GM15510 (cell line): Measurements from ENCODE around the gene KRAS.

Experiments used
- POLR2A ChIP-seq: IDR thresholded peaks from 3 replicates; pipeline ENCODE4 v1.6.1; 2011; ENCODE audit warnings: borderline replicate concordance; ENCODE audit not compliant: insufficient read length; ENCODE audit errors: extremely low read depth

KRAS gene

DNA sequence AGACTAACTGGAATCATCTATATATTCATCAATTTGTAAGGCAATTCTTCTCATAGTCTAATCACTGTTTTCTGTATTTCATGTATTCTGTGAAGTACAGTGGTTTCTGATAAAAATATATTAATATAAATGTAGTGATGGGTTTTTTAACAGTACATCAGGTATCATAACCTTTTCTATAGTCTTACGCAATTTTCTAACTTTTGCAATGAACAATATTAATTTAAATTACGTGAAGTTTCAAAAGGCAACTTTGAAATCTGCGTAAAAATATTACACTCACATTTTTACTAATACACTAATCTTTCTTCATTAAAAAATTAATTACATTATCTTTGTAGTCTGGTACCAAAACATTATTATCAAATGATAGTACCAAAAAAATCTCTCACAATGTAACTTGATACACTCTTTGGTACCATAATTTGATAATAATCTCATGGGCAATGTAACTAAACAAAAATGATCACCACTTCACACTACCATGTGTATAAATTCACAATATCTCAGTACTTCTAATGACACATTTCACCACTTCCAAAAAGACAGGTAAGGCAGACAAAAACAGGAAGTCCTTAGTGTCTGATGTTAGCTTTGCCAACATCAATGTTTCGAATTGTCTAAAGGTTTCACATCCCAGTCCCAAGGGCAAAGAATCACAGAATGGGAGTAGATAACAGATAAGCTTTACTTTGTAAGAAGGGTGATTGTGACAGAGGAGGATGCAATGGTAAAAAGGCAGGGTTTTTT lies 64.5 kb downstream of the KRAS start:
- TF ChIP-seq POLR2A: no peak

DNA sequence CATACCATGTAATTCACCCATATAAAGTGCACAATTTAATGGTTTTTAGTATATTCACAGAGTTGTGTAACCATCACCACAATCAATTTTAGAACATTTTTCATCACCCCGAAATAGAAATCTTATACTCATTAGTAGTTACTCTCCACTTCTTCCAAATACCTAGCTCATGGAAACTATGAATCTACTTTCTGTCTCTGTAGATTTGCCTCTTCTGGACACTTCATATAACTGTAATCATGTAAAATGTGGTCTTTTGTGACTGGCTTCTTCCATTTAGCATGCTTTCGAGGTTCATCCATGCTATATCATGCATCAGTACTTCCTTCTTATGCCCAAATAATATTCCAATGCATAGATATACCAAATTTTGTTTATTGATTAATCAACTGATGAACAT lies 66.6 kb downstream of the KRAS start:
- no peak for TF ChIP-seq POLR2A

DNA sequence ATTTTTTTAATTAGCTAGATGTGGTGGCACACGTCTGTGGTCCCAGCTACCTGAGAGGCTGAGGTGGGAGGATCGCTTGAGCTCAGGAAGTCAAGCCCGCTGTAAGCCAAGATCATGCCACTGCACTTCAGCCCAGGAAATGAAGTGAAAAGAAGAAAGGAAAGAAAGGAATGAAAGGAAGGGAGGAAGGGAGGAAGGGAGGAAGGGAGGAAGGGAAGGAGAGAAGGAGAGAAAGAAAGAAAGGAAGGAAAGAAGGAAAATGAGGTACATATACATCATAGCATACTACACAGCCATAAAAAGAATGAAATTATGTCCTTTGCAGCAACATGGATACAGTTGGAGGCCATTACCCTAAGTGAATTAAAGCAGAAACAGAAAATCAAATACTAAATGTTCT lies 68.0 kb downstream of the KRAS start:
- no peak for TF ChIP-seq POLR2A

DNA sequence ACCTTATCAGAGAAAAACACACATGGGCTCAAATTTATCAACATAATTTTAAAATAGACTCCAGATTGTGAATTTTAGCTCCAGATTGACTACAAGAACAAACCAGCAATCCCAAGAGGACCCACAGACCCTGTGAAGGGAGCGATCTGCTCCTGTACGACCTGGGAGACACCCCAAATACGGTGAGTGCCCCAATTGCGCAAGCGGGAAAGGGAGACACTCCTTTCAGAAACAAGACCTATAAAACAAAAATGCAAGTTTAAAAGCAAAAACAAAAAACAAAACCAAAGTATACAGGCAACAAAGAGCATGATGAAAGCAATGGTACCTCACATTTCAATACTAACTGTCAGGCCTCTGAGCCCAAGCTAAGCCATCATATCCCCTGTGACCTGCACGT lies 87.9 kb downstream of the KRAS start:
- TF ChIP-seq POLR2A: no peak

DNA sequence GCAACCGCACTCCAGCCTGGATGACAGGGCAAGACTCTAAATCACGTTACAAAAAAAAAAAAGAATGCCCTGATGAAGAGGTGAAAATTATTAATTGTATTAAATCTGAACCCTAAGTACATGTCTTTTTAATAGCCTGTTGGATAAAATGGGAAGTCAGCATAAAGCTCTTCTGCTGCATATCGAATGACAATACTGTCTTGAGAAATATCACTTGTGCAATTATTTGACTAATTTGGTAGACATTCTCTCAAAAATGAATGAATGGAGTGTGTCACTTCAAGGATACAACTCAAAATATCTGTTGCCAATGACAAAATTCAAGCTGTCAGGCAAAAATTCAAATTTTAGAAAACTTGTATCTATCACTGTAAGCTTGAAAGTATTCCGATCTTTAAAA lies 94.7 kb downstream of the KRAS start:
- no peak for TF ChIP-seq POLR2A

DNA sequence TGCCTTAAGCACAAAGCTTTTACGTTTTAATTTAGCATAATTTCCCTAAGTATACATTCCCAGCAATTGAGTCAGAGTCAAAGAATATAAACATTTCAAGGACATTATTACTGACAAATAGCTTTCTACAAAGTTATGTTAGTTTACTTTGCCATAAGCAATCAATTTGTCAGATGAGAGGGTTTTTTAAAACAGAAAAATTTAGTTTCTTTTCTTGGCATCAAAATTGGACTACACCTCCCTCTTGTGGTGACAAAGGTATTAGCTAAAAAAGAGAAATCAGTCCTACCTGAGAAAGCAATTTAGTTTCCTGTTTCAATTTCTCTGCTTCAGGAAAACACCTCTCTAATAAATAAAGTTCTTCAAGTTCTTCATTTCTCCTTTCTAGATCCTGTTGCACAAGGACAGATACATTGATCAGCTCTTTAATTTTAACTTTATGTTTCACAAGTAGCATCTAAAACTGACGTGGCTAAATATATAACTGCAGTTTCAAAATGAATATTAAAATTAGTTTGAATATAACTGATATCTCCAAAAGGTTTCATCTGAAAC lies 95.6 kb downstream of the KRAS start:
- no peak for TF ChIP-seq POLR2A
